ENCODE results near the gene ALS2.
"Not testable (repeated sequence)": the region's sequence is repeated elsewhere in the genome, so short reads cannot be mapped to it uniquely, and the experiment has no call there.

The ALS2 gene

GRCh38 chr2:201780674-201781493 lies at the start of gene ALS2:
TSS of gene ALS2 (minus strand) at chr2:201780933. CDS start at chr2:201768885, 12,048 bp downstream.
- DNase-seq (ENCODE audit: low spot score), result peak; percentile 91

DNA sequence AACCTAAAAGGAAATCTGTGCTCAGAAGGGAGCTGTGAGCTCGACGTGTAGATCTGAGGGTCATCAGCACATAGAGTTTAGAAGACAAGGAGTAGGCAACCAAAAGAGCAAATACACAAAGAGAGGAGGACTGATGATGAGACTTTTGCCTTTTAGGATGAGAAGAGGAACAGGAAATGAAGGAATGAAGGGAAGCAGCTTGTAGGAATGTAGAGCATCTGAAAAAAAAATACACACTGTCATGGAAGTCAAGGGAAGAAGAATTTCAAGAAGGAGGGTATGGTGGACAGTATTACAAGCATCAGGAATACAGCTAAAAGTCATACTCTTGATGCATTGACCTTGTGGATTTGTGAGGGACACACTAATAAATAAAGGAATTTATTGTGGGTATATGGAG lies 47.5 kb upstream of the ALS2 start:
- DNase-seq (ENCODE audit: low spot score), result no peak

DNA sequence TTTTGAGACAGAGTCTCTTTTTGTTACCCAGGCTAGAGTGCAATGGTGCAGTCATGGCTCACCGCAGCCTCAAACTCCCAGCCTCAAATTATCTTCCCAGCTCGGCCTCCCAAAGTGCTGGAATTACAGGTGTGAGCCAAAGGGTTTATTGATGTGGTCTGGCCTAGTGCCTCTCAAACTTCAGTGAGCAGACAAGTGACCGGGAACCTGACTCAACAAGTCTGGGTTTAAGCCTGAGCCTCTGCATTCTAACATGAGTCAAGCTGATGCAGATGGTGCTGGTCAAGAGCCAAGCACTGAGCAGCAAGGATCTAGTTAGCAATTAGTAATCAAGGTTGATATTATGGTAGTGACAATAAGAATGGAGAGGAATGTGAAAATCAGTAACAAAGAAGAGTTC lies 46.9 kb upstream of the ALS2 start:
- DNase-seq (ENCODE audit: low spot score), result no peak

GRCh38 chr2:201824212-201824611 lies 43.5 kb upstream of the ALS2 start:
- no peak for DNase-seq (ENCODE audit: low spot score)

DNA sequence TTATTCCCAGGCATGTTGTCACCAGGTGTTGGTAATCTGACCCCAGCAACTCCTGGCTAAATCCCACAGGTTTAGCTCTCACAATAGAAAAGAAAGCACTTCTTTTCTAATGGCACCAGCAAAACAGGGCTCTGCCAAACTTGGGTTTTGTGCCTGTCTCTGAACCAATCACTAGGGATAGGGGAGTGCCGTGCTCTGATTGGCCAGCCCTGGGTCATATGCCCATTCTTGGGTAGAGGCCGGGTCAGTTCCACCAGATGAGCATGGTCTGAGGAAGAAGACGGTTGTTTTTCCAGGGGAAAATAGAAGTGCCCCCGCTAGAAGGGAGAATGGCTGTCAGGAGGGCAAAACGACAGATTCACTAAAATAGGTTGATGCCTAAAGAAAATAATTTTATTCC lies 40.3 kb upstream of the ALS2 start:
- DNase-seq (ENCODE audit: low spot score), result no peak

DNA sequence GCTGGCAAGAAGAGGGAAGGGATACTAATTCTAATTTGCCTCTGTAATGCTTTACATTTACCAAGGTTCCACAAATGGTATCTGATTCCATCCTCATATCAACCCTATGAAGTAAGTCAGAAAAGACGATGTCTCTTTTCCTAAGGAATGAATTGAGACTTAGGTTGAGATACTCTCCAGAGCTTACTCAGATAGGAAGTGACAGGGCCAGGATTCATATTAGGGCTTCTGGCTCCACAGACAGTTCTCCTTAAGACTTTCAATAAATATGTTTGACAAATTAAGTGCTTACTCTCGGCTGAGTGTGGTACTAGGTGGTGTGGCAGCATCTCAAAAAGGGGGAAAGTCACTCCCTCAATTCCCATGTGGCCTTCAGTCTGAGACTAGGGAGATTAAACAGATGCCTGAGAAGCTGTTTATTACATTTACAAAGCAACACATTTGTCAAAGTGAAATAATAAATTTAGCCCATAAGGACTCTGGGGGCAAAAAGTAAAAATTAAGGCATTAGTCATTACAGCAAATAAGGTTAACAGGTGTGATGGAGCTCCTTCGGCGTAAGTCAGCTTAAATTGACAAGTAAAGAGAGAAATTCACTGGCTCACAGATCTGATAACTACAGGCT lies 39.8 kb upstream of the ALS2 start:
- no peak for DNase-seq (ENCODE audit: low spot score)

- no peak for DNase-seq (ENCODE audit: low spot score)
These were observed 36.2 kb upstream of the ALS2 start for GRCh38 chr2:201816657-201817575.

GRCh38 chr2:201813996-201814760 lies 33.4 kb upstream of the ALS2 start:
- DNase-seq (ENCODE audit: low spot score), result no peak

DNA sequence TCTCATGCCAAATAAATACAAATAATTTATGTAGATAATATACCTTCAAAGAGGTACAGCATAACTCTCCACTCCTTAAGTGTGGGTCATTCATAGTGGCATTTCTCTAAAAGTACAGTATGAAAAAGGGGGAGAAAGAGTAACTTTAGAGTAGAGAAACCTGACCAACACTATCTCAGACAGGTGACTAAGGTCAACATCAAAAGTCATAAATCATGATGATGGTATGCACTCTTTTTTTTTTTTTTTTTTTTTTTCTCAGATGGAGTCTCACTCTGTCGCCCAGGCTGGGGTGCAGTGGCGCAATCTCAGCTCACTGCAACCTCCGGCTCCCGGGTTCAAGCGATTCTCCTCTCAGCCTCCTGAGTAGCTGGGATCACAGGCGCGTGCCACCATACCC lies 29.9 kb upstream of the ALS2 start:
- DNase-seq (ENCODE audit: low spot score), result not testable (repeated sequence)

- DNase-seq (ENCODE audit: low spot score), result no peak
These were observed 28.9 kb upstream of the ALS2 start for GRCh38 chr2:201809633-201810032.

- no peak for DNase-seq (ENCODE audit: low spot score)
These were observed 27.3 kb upstream of the ALS2 start for GRCh38 chr2:201808027-201808426.

DNA sequence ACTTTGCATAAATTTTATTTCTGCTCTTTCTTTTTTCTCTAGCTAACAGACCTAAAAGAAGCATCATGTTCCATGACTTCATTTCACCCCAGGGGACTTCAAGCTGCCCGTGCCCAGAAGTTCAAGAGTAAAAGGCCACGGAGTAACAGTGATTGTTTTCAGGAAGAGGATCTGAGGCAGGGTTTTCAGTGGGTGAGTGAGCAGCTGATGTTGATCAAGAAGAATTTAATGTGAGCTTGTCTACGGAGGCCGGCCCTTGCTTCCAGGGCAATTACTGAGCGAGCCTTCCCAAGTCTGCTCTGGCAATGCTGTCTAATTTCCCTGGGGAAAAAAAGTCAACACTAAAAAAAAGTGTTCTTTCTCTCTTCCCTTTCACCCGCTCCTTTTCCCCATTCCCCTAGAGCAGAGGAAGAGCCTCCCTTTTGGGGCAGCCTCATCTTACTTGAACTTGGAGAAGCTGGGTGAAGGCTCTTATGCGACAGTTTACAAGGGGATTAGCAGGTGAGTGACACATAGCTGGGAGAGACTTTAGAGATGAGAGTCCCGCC lies 26.8 kb upstream of the ALS2 start:
- DNase-seq (ENCODE audit: low spot score), result no peak

GRCh38 chr2:201806442-201807170 lies 25.9 kb upstream of the ALS2 start, which contains the start of gene CDK15:
TSS of gene CDK15 (plus strand) at chr2:201806537. CDS start at chr2:201806665, 128 bp downstream.
- no peak for DNase-seq (ENCODE audit: low spot score)

DNA sequence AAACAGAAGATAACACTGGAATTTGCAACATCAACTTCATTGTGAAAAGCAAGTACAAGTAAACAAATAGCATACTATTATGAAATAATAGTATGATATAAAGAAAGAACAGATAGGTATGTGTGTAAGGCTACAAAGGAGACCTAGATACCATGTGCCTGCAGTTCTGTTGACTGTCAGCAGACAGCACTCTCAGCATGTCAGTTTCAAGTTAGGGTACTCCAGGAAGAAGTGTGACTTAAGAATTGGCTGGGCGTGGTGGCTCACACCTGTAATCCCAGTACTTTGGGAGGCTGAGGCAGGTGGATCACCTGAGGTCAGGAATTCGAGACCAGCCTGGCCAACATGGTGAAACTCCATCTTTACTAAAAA lies 18.2 kb upstream of the ALS2 start:
- not testable (repeated sequence) for DNase-seq (ENCODE audit: low spot score)

GRCh38 chr2:201798252-201798913 lies 17.6 kb upstream of the ALS2 start:
- DNase-seq (ENCODE audit: low spot score), result no peak

- no peak for DNase-seq (ENCODE audit: low spot score)
These were observed 16.6 kb upstream of the ALS2 start for GRCh38 chr2:201797175-201797840.

DNA sequence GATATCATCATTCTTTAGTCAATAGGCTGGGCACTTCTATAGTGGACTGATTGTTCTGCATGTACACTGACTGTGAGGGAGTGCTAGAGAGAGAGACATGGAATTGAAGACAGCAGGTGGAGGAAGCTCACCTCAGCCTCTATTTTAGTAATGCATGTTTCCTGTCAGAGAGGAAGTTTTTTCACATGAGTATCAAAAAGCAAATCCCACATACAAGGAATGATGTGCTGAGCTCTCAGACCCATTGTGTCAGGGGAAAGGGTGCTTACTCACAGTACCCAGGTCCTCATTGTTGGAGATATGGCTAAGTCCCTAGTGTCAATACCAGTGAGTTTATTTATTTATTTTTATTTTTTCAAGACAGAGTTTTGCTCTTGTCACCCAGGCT lies 15.7 kb upstream of the ALS2 start:
- no peak for DNase-seq (ENCODE audit: low spot score)

GRCh38 chr2:201795607-201796477 lies 15.1 kb upstream of the ALS2 start:
- no peak for DNase-seq (ENCODE audit: low spot score)

DNA sequence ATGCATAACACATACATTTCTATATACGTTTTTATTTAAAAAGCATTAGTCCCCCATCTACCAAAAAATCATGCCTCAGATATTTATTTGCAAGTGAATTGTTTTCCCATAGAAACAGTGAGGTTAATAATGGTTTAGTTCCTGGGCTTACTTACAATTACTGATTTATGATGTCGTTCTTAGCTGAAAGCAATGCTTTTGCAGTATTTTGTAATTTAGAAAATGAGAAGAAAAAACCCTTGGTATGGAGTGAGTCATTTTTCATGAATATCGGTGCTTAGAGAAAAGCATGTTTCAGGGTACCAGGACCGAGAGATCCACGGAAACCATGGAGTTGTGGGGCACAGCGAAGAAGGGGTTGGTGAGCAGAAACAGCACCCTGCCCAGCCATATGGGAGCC lies 13.6 kb upstream of the ALS2 start:
- no peak for DNase-seq (ENCODE audit: low spot score)
